Prostate gland (tissue), 2 donors: ENCODE measurements around the gene XAGE3. TPM values are rescaled to one million over a fixed set of nuclear protein-coding genes. Genes with fewer than 3 reads are reported as not detected.
"Not testable (repeated sequence)": the region's sequence is repeated elsewhere in the genome, so short reads cannot be mapped to it uniquely, and the experiment has no call there.

Experiments
- DNase-seq: peaks from one replicate; pipeline ENCODE4 v3.0.0-alpha.2; 2019; ENCODE audit warnings: low spot score
- H3K27ac ChIP-seq, 2 donors: fragments of 200-600 bp; sonication (generic); 2 replicates each; pipeline ENCODE4 v1.5.1; 2017 to 2019
- H3K27me3 ChIP-seq: fragments of 200-600 bp; sonication (generic); replicated peaks from 2 replicates; pipeline ENCODE4 v1.5.1; 2019; ENCODE audit not compliant: insufficient read depth
- H3K36me3 ChIP-seq, 2 donors: fragments of 200-600 bp; sonication (generic); 1 replicate in 1 of 2; 2 replicates in 1 of 2; pipeline versions ENCODE4 v1.5.1 to v1.8.1; 2017 to 2019
- H3K4me1 ChIP-seq: fragments of 200-600 bp; sonication (generic); replicated peaks from 2 replicates; pipeline ENCODE4 v1.5.1; 2019
- H3K4me3 ChIP-seq, 2 donors: fragments of 200-600 bp; sonication (generic); 2 replicates each; pipeline ENCODE4 v1.5.1; 2017 to 2019
- H3K9me3 ChIP-seq: fragments of 200-600 bp; sonication (generic); 2 replicates; pipeline ENCODE4 v1.5.1; 2017
- POLR2A ChIP-seq: fragments of 450-650 bp; IDR thresholded peaks from one replicate; pipeline ENCODE4 v1.6.1; 2016; ENCODE audit warnings: antibody characterized with exemption, mild to moderate bottlenecking
- POLR2AphosphoS5 ChIP-seq: sonication (generic); formaldehyde crosslinking; IDR thresholded peaks from one replicate; pipeline ENCODE4 v1.6.1; 2017; ENCODE audit warnings: antibody characterized with exemption
- WGBS: methylation state at CpG from one replicate; pipeline ENCODE4 v1.1.5; 2018; 5-methylcytosine and 5-hydroxymethylcytosine counted together
- intact Hi-C: fragments of 100-400 bp; cut with DNase I; formaldehyde crosslinking; loops from one replicate; pipeline ENCODE4 v1.14.2; 2022
- total RNA-seq, 2 donors: library from RNA; depleted of rRNA; stranded (reverse); fragments of >200 nt; gene quantifications; one replicate each; pipeline ENCODE4 v1.1.0, GENCODE V29; 2016
- TF ChIP-seq, protein P1 (sequence below), 4 experiments: fragments of 200-600 bp in 2 of 4; fragments of 450-650 bp in 2 of 4; sonication (generic) in 2 of 4; IDR thresholded peaks; 1 replicate in 3 of 4; 2 replicates in 1 of 4; pipeline ENCODE4 v1.5.1; 2016 to 2019; ENCODE audit warnings: antibody characterized with exemption in 4 of 4, mild to moderate bottlenecking in 2 of 4, moderate library complexity in 2 of 4

The XAGE3 gene, protein sequence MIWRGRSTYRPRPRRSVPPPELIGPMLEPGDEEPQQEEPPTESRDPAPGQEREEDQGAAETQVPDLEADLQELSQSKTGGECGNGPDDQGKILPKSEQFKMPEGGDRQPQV
- total RNA-seq: not detected

DNA sequence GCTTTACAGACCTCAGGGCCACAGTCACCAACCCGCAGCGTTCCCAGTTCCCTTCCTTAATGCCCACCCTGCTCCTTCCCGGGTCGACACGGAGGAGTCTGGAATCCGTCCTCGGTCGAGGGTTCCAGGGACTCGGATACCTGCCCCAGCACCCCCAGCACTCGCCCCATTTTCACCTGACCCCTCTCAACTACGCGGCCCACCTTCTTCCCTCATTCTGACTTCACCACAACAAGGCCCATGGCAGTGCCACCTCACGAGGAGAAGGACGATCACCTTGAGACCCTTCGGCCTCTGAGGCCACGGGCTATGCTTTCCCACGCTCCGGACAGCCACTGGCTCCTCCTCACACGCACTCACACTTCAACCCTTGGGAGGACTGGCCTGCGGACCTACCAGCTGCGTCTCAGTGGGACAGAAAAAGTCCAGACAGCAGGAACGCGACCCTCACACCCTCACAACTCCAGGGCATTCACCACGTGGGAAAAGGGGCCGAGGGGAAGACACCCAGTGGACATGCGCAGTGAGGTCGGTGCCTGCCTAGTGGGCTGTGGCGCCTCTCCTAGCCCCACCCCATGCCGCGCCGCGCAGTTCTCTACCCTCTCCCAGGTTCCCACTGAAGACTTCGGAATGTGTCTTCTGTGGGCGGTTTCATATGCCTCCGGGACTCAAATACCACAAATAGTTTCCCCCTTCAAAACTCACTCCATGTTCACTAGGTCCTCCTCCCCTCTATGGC, at the start of gene XAGE3:
TSS of gene XAGE3 (minus strand) at position 474 of the 739 bp plus-strand sequence. CDS start 950 bp downstream, outside the sequence.
- Histone ChIP-seq H3K4me1 (no peaks in the 10 kb centered on the region), H3K9me3 (no peaks in the 10 kb centered on the region), H3K4me3 (no peak within 1 kb of the TSS), H3K36me3 (no peaks in the 10 kb centered on the region), H3K27me3 (no peaks in the 10 kb centered on the region), H3K27ac (no peak within 1 kb of the TSS)
- no peak for TF ChIP-seq POLR2AphosphoS5
- TF ChIP-seq POLR2A: no peak
- TF ChIP-seq, protein P1, sequence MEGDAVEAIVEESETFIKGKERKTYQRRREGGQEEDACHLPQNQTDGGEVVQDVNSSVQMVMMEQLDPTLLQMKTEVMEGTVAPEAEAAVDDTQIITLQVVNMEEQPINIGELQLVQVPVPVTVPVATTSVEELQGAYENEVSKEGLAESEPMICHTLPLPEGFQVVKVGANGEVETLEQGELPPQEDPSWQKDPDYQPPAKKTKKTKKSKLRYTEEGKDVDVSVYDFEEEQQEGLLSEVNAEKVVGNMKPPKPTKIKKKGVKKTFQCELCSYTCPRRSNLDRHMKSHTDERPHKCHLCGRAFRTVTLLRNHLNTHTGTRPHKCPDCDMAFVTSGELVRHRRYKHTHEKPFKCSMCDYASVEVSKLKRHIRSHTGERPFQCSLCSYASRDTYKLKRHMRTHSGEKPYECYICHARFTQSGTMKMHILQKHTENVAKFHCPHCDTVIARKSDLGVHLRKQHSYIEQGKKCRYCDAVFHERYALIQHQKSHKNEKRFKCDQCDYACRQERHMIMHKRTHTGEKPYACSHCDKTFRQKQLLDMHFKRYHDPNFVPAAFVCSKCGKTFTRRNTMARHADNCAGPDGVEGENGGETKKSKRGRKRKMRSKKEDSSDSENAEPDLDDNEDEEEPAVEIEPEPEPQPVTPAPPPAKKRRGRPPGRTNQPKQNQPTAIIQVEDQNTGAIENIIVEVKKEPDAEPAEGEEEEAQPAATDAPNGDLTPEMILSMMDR (IDR thresholded peaks at IDR 0.05): no peak
- DNase-seq: no peak
- intact Hi-C loops: no loop called here
- WGBS: 95% methylated on average over 30 of the region's 35 CpGs

DNA sequence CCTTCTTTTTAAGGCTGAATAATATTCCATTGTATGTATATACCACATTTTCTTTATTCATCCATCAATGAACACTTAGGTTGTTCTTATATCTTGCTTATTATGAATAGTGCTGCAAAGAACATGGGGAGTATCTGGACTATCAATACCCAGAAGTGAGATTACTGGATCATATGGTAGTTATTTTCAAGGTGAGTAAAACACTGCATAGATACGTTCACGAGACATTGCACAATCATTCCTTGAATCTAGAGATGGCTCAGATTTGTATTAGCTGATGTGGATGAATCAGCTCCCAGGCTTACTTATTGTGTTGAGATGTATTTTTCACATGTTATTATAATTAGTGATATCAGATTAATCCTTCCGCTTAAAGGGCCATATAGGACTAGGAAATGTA, 46.8 kb upstream of the XAGE3 start:
- H3K9me3 ChIP-seq, intact Hi-C loops, H3K27ac ChIP-seq, H3K4me3 ChIP-seq, H3K27me3 ChIP-seq, H3K4me1 ChIP-seq, H3K36me3 ChIP-seq, DNase-seq: not testable (repeated sequence)
- no CpG with 5 or more reads among the region's 3 CpGs for WGBS

DNA sequence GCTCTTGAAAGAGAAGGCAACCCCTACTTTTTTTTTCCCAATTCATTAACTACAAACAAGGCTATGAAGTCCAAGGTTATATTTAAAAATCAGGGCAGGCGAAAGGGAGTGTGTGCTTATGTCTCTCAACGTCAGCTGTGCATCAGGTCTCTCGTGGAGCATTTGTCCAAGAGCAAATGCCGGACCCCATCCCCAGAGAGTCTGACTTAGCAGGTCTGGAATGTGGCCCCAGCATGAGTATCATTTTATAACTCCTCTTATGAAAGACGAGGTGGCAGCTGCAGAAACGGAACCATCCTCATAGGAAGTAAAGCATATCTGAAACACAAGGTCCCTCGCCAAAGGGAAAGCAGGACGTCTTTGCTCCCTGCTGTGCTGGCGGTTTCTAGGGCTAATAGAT, 45.8 kb upstream of the XAGE3 start:
- H3K9me3 ChIP-seq, intact Hi-C loops, DNase-seq, H3K4me3 ChIP-seq, H3K4me1 ChIP-seq, H3K36me3 ChIP-seq, H3K27ac ChIP-seq, H3K27me3 ChIP-seq: not testable (repeated sequence)
- WGBS: no CpG with 5 or more reads among the region's 9 CpGs

DNA sequence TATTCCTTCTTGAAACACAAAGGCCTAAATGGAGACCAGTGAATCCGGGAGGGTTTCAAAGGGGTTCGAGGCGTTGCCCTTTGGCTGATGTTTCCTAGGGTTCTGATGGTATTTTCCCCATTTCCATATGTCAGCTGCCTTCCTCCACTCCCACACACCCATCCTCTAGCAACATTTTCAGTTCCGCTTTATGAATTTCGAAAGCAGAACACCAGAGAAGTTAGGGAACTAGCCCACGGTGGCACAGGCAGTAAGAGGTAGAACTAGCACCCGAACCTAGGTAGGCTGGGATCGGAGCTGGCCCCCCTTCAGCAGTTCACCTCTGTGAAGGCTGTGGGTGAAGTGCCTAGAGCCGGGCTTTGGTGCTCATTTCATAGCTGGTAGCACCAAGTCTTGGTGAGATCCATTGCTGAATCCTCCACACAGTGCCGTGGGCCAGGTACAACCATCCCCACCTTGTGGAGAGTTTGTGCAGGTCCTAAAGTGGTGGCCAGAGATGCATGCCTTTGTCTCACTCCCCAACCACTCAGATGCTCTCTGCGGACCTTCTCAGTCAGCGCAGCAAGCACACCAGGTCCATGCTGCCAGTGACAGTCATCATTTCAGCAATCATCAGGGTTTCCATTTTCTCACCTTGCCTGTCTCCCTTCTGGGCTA, 41.6 kb upstream of the XAGE3 start:
- WGBS: no CpG with 5 or more reads among the region's 12 CpGs
- H3K27me3 ChIP-seq, H3K4me1 ChIP-seq, H3K4me3 ChIP-seq, DNase-seq, H3K9me3 ChIP-seq, H3K27ac ChIP-seq, H3K36me3 ChIP-seq, intact Hi-C loops: not testable (repeated sequence)

DNA sequence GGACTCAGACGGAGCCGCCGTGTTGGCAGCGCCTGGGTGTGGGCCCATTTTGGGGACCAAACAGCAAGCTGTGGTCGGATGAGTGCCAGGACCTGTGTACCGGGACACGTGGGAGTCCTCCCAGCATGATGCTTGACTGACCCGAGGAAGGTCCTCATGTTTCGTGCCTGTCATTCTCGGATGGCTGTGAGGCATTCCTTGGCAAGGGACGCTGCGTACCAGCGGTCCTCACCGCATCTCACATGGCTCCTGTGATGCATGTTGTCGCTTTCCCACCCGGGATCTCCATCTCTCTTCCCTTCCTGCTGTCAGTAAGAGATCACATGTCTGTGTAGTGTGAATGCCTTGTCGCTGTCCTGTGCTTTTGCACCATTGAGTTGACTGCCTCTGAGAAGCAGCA, 40.0 kb upstream of the XAGE3 start:
- H3K27me3 ChIP-seq, DNase-seq, intact Hi-C loops, H3K27ac ChIP-seq, H3K4me3 ChIP-seq, H3K36me3 ChIP-seq, H3K4me1 ChIP-seq, H3K9me3 ChIP-seq: not testable (repeated sequence)
- WGBS: no CpG with 5 or more reads among the region's 17 CpGs

DNA sequence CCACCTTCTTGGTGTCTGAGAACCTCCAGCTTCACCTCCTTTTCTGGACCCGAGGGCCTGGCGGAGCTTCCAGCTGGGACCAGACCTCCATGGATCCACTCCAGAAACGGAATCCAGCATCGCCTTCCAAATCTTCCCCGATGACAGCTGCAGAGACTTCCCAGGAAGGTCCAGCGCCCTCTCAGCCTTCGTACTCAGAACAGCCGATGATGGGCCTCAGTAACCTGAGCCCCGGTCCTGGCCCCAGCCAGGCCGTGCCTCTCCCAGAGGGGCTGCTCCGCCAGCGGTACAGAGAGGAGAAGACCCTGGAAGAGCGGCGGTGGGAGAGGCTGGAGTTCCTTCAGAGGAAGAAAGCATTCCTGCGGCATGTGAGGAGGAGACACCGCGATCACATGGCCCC, 39.3 kb upstream of the XAGE3 start:
- H3K27ac ChIP-seq, H3K4me1 ChIP-seq, H3K4me3 ChIP-seq, intact Hi-C loops, H3K27me3 ChIP-seq, H3K9me3 ChIP-seq, H3K36me3 ChIP-seq, DNase-seq: not testable (repeated sequence)
- whole genome bisulfite sequencing: no CpG with 5 or more reads among the region's 17 CpGs

DNA sequence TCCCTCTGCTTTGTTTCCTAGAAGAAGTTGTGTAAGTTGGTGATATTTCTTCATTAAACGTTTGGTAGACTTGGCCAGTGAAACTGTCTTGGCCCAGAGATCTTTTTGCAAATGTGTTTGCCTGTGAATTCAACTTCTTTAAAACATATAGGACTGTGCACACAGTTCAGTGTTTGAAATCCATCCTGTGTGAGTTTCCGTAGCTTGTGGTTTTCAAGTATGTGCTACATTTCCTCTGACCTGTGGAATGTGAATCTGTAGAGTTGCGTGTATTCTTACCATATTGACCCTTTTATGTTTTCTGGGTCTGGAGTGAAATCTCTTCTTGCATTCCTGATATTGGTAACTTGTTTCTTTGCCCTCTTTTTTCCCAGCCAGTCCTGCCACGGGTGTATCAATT, 38.2 kb upstream of the XAGE3 start:
- intact Hi-C loops, H3K27me3 ChIP-seq, DNase-seq, H3K9me3 ChIP-seq, H3K36me3 ChIP-seq, H3K4me1 ChIP-seq, H3K4me3 ChIP-seq, H3K27ac ChIP-seq: not testable (repeated sequence)
- no CpG with 5 or more reads among the region's 4 CpGs for WGBS

DNA sequence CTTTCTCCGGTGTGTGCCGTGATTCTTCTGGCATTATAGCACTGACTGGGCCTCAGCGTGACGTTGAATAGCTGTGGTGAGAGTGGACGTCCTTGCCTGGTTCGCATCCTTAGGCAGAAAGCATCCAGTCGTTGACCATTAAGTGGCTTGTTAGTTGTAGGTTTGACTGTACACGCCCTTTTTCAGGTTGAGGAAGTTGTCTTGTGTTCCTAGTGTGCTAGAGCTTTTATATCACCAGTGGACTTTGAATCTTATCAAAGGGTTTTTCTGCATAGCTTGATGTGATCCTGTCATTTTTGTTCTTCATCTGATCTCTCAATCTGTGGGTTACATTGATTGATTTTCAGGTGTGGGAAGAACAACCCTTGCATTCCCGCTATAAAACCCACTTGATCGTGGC, 37.6 kb upstream of the XAGE3 start:
- WGBS: no CpG with 5 or more reads among the region's 10 CpGs
- H3K36me3 ChIP-seq, intact Hi-C loops, H3K27ac ChIP-seq, H3K4me3 ChIP-seq, H3K27me3 ChIP-seq, H3K4me1 ChIP-seq, H3K9me3 ChIP-seq, DNase-seq: not testable (repeated sequence)

DNA sequence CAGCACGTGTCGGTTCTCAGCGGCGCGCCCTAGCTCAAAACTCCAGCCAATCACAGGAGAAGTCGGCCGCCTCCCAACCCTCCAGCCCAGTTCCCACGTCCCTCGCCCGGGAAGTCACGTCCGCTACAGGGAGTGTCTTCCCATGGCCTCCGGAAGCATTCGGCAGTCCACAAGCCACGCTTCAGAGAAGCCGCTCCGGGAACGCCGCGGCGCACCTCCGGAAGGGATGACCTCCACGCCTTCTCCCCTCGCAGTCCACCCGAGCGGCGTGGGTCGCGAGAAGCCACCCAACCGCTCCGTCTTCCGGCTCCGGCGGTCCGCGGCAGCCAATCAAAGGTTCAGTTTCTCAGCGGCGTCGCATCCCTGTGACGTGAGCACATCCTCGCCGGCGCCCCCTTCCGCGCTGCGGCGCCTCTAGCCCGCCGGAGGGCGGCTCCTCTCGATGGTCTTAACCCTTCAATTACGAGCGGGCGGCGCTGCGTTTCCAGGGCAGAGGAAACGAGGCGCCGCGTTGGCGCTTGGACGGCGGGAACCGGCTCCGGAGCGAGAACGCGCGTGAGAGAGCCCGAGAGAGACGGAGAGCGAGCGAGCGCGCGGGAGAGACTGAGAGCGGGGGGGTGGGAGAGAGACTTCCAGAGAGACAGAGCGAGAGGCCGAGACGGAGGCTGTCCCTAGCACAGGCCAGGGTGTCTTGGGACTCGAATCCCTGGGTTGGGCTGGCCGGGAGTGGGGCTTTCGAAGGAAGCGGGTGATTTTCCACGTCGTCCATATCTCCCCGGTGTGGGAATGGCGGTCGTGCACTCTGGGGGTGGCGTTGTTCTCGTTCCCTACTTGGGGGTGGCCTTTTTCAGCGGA, 29.2 kb upstream of the XAGE3 start, which contains the start of gene FAM156B:
TSS of gene FAM156B (plus strand) at position 476 of the 855 bp plus-strand sequence. CDS start 9,896 bp downstream, outside the sequence.
- WGBS: no CpG with 5 or more reads among the region's 92 CpGs

DNA sequence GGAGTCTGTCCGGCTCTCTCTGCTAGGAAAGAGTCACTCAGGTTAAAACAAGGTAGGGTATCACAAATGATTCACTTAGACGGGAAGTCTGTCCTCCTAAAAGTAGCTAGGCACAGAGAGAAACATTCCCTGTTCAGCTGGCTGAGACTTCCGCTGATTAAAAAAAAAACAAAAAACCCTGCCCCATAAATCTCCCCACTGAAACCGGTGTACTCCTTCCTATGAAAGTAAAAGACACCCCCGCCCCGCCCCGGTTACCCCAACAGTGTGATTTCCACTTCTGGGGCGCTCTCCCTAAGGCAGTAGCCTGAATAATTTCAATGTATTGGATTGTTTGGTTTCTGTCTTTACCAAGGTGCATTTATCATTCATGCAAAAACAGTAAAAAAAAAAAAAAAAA, 28.6 kb upstream of the XAGE3 start:
- DNase-seq, H3K4me3 ChIP-seq, H3K36me3 ChIP-seq, H3K27me3 ChIP-seq, intact Hi-C loops, H3K4me1 ChIP-seq, H3K9me3 ChIP-seq, H3K27ac ChIP-seq: not testable (repeated sequence)
- no CpG with 5 or more reads among the region's 8 CpGs for WGBS

More for the DNA sequence above, 29.2 kb upstream of the XAGE3 start, which contains the start of gene FAM156B:
- H3K36me3 ChIP-seq, H3K9me3 ChIP-seq, intact Hi-C loops, H3K4me3 ChIP-seq, H3K27ac ChIP-seq, H3K27me3 ChIP-seq, DNase-seq, H3K4me1 ChIP-seq: not testable (repeated sequence)

DNA sequence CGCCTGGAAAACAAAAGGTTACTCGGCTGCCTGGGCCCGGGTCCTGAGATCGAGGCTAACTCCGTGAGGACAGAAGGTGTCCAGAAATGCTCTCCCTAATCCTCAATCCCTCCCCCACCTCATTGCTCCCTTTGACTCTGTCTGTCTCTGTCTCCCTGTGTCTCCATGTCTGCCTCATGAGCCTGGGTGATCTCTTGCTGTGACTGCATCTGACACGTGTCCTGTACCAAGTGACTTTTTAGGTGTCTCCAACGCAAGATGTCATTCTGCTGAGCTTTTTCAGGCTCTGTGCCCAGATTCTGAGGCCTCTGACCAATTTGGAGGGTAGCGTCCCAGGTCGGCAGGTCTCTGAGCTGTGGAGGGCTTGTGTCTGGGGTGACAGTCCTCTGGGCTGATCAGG, 20.2 kb upstream of the XAGE3 start:
- H3K27ac ChIP-seq, H3K9me3 ChIP-seq, H3K27me3 ChIP-seq, DNase-seq, intact Hi-C loops, H3K36me3 ChIP-seq, H3K4me1 ChIP-seq, H3K4me3 ChIP-seq: not testable (repeated sequence)
- WGBS: no CpG with 5 or more reads among the region's 9 CpGs
